Skeletal muscle tissue (tissue), 4 donors: ENCODE data around the gene NAA25. TPM values are rescaled to one million over a fixed set of nuclear protein-coding genes. Genes with fewer than 3 reads are reported as not detected.
"Not testable (repeated sequence)": the region's sequence is repeated elsewhere in the genome, so short reads cannot be mapped to it uniquely, and the experiment has no call there.

Experiments
- H3K27ac ChIP-seq: one replicate; pipeline ENCODE4 v1.7.0; 2013; ENCODE audit warnings: mild to moderate bottlenecking, low read depth, low read length, inconsistent platforms
- H3K27me3 ChIP-seq, 3 donors: one replicate each; pipeline ENCODE4 v1.7.0; 2013; ENCODE audit warnings: low read length in 3 of 3; ENCODE audit not compliant: control insufficient read depth in 3 of 3, insufficient read depth in 3 of 3
- H3K36me3 ChIP-seq, 3 donors: one replicate each; pipeline ENCODE4 v1.7.0; 2013; ENCODE audit warnings: low read length in 3 of 3; ENCODE audit not compliant: control insufficient read depth in 3 of 3, insufficient read depth in 3 of 3
- H3K4me1 ChIP-seq, 3 donors: one replicate each; pipeline ENCODE4 v1.7.0; 2013; ENCODE audit warnings: low read length in 3 of 3, mild to moderate bottlenecking in 3 of 3; ENCODE audit not compliant: control insufficient read depth in 3 of 3, insufficient read depth in 3 of 3
- H3K4me3 ChIP-seq, 3 donors: one replicate each; pipeline ENCODE4 v1.7.0; 2013; ENCODE audit warnings: low read length in 3 of 3
- H3K9ac ChIP-seq, 3 donors: one replicate each; pipeline ENCODE4 v1.7.0; 2013; ENCODE audit warnings: low read length in 3 of 3, mild to moderate bottlenecking in 3 of 3, moderate library complexity in 2 of 3, low read depth in 1 of 3
- H3K9me3 ChIP-seq, 3 donors: one replicate each; pipeline ENCODE4 v1.7.0; 2013; ENCODE audit warnings: low read length in 3 of 3; ENCODE audit not compliant: control insufficient read depth in 3 of 3
- total RNA-seq: library from RNA; depleted of rRNA; stranded (reverse); fragments of >200 nt; gene quantifications from one replicate; pipeline ENCODE4 v1.2.3, GENCODE V29; 2014
- donor health status: Osteomylitis.

Gene NAA25
- total RNA-seq, 1 donor from 2014 or later: 38.1 TPM

GRCh38 chr12:112012775-112013600 is 95.6 kb downstream of the NAA25 start, which contains the start of the genes ERP29 and TMEM116:
TSS of gene ERP29 (plus strand) at chr12:112013426. CDS start at chr12:112013466, 40 bp downstream.
TSS of gene TMEM116 (minus strand) at chr12:112013165. CDS start at chr12:112005270, 7,895 bp downstream.
- Histone ChIP-seq H3K9me3 (no peaks in the 10 kb centered on the region), H3K4me3 (peak within 1 kb of the TSS; percentile 98 to 99 (median 99)), H3K4me1 (peaks cover 24 to 42% (median 24%) of the 10 kb centered on the region in 3 donors), H3K27me3 (no peaks in the 10 kb centered on the region), H3K36me3 (peaks cover 0 to 5% (median 4%) of the 10 kb centered on the region in 3 donors), H3K27ac (peak within 1 kb of the TSS; percentile 97), H3K9ac (peak within 1 kb of the TSS; percentile 99 to 100 (median 100))

DNA sequence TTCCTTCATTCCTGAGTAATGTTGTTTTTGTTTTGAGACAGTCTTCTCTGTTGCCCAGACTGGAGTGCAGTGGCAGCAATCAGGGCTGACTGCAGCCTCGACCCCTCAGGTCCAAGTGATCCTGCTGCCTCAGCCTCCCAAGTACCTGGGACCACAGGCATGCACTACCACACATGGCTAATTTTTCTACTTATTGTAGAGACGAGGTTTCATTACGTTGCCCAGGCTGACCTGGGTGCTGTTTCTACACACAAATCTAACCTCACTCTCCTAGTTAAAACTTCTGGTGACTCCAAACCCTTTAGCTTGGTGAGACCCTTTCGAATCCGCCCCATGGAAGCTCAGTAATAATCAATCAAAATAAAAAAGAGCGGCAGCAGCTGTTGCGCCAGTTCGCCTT is 96.9 kb downstream of the NAA25 start:
- Histone ChIP-seq H3K4me3 (peak overlapping the region; percentile 98 to 99 (median 99)), H3K9me3 (no peaks in the 10 kb centered on the region), H3K27me3 (no peaks in the 10 kb centered on the region), H3K27ac (peak overlapping the region; percentile 97), H3K9ac (peak overlapping the region; percentile 63 to 100 (median 100)), H3K36me3 (peaks cover 0 to 5% (median 4%) of the 10 kb centered on the region in 3 donors), H3K4me1 (peaks cover 24 to 42% (median 27%) of the 10 kb centered on the region in 3 donors)

DNA sequence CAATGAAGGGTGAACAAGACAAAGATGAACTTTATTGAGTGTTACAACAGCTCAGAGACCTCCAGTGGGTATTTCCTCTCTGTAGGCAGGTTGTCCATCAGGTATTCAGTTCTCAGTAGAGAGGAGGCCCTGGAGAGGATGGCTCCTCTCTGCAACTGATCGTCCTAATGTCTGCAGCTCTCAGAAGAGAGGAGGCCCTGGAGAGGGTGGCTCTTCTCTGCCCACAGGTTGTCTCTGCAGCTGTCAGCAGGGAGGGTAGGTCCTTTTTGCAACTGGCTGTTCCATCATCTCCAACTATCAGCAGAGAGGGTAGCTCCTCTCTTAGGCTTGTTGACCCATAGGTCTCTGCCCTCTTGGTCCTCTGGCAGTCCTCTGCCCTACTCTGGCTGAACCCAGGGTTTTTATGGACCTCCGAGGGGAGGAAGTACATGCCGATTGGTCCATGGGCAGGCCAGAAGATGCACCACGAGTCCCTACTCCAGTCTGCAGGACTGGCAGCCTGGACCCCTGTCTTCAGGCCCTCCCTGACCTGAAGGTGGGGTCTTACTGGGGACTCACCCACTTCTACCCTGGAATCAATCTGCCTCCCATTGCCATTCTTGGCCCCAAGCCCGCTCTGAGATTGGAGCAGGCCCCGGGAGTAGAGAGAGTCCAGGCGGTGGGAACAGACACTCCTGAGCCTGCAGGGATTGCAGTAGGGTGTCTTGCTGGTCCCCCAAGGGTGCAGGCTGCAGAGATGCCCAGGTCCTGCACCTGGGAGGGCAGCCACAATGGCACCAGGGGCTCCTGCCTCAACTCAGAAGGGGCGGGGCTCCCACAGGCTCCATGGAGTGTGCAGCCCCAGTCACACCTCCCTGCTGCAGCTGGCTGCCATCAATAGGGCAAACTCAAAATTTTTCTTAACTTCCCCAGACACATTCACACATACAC is 97.9 kb downstream of the NAA25 start:
- H3K36me3 ChIP-seq: no peaks in the 10 kb centered on the region
- H3K9me3 ChIP-seq: no peaks in the 10 kb centered on the region
- no peaks in the 10 kb centered on the region for H3K27me3 ChIP-seq

DNA sequence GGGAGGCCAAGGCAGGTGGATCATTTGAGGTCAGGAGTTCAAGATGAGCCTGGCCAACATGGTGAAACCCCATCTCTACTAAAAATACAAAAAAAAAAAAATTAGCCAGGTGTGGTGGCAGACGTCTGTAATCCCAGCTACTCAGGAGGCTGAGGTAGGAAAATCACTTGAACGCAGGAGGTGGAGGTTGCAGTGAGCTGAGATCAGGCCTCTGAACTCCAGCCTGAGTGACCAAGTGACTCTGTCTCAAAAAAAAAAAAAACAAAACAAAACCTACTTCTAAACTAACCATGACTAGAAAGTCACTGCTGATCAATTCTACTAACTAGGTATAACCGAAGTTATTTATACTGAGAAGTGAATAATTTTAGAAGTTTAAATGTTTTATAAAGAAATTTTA is 99.0 kb downstream of the NAA25 start:
- not testable (repeated sequence) for H3K36me3 ChIP-seq, H3K4me3 ChIP-seq, H3K9ac ChIP-seq, H3K27ac ChIP-seq, H3K9me3 ChIP-seq, H3K27me3 ChIP-seq
- peaks cover 22 to 41% (median 27%) of the 10 kb centered on the region in 3 donors for H3K4me1 ChIP-seq

More for the DNA sequence above, 97.9 kb downstream of the NAA25 start:
- H3K4me3 ChIP-seq: no peak overlapping the region
- no peak overlapping the region for H3K9ac ChIP-seq
- H3K4me1 ChIP-seq: peaks cover 24 to 42% (median 28%) of the 10 kb centered on the region in 3 donors
- H3K27ac ChIP-seq: peak overlapping the region; percentile 3

DNA sequence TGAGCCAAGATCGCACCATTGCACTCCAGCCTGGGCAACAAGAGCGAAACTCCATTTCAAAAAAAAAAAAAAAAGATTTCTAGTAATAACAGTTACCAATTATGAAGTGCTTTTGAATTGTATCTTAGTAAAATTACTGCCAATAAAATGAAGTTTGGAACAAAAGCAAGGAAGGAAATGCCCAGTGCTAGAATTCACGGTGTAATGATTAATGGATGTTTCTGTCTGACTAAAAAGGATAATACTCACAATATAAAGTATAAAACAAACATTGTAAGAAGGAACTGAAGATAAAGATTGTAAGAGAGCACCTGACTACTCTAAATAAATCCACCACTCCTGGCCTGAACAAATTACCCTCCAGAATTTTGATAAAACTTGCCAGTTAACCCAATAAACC is 99.7 kb downstream of the NAA25 start:
- Histone ChIP-seq H3K9ac (no peak overlapping the region), H3K9me3 (no peaks in the 10 kb centered on the region), H3K36me3 (no peaks in the 10 kb centered on the region), H3K27ac (no peak overlapping the region), H3K4me3 (no peak overlapping the region), H3K27me3 (no peaks in the 10 kb centered on the region), H3K4me1 (peaks cover 15 to 34% (median 20%) of the 10 kb centered on the region in 3 donors)

DNA sequence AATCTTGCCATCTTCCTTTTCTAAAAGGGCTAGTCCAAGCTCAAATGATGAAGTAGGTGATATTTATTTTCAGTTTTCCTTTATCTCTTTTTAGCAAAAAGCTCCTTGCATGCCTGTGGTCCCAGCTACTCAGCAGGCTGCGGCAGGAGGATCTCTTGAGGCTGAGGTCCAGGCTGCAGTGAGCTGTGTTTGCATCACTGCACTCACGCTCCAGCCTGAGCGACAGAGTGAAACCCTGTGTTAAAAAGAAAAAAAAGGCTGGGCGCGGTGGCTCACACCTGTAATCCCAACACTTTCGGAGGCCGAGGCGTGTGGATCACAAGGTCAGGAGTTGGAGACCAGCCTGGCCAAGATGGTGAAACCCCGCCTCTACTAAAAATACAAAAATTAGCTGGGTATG is 100.6 kb downstream of the NAA25 start:
- H3K9ac ChIP-seq: no peak overlapping the region
- no peaks in the 10 kb centered on the region for H3K27me3 ChIP-seq
- H3K27ac ChIP-seq: no peak overlapping the region
- no peak overlapping the region for H3K4me3 ChIP-seq
- no peaks in the 10 kb centered on the region for H3K36me3 ChIP-seq
- no peaks in the 10 kb centered on the region for H3K9me3 ChIP-seq
- H3K4me1 ChIP-seq: peaks cover 15 to 26% (median 19%) of the 10 kb centered on the region in 3 donors

GRCh38 chr12:112005419-112006395 is 102.9 kb downstream of the NAA25 start:
- Histone ChIP-seq H3K4me3 (no peak overlapping the region), H3K36me3 (no peaks in the 10 kb centered on the region), H3K27ac (no peak overlapping the region), H3K27me3 (no peaks in the 10 kb centered on the region), H3K4me1 (peaks cover 0 to 4% (median 3%) of the 10 kb centered on the region in 3 donors), H3K9me3 (no peaks in the 10 kb centered on the region), H3K9ac (no peak overlapping the region)

- H3K27ac ChIP-seq: no peak overlapping the region
- no peaks in the 10 kb centered on the region for H3K27me3 ChIP-seq
- H3K36me3 ChIP-seq: no peaks in the 10 kb centered on the region
- no peak overlapping the region for H3K9ac ChIP-seq
- no peaks in the 10 kb centered on the region for H3K9me3 ChIP-seq
- no peak overlapping the region for H3K4me3 ChIP-seq
- peaks cover 0 to 3% (median 0%) of the 10 kb centered on the region in 3 donors for H3K4me1 ChIP-seq
These were observed 104.5 kb downstream of the NAA25 start for GRCh38 chr12:112004041-112004440.

DNA sequence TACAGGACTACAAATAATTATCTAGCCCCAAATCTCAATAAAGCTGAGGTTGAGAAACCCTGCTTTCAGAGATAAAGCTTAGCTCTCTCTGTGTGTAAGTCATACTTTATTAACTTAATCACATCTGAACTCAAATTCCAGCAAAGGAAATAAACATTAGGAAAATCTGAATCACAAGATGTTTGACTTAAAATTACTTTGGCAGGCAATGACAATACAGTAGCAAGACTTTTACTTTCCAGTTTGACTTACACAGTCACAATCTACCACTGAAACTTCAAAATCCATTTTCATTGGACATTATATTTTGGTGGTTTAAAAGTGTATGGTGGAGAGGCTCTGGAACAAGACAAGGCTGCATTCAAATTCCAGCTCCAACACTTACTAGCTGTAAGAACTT is 107.0 kb downstream of the NAA25 start:
- Histone ChIP-seq H3K9ac (no peak overlapping the region), H3K9me3 (no peaks in the 10 kb centered on the region), H3K4me1 (peaks cover 0 to 2% (median 0%) of the 10 kb centered on the region in 3 donors), H3K27me3 (no peaks in the 10 kb centered on the region), H3K27ac (no peak overlapping the region), H3K36me3 (no peaks in the 10 kb centered on the region), H3K4me3 (no peak overlapping the region)
